Testis (tissue), 2 donors: ENCODE results near the gene ZFYVE26.

Experiments used
- CTCF ChIP-seq, 3 experiments: fragments of 450-650 bp in 2 of 3; fragments of 200-600 bp in 1 of 3; sonication (generic) in 1 of 3; IDR thresholded peaks; one replicate each; pipeline ENCODE4 v1.5.1; 2016 to 2019; ENCODE audit warnings: antibody characterized with exemption in 3 of 3, mild to moderate bottlenecking in 2 of 3, moderate library complexity in 1 of 3
- POLR2A ChIP-seq: fragments of 450-650 bp; IDR thresholded peaks from one replicate; pipeline ENCODE4 v1.6.1; 2017; ENCODE audit warnings: antibody characterized with exemption, mild to moderate bottlenecking, moderate library complexity

GRCh38 chr14:67727361-67727760 lies 89.0 kb downstream of the ZFYVE26 start:
- no peak for TF ChIP-seq CTCF (IDR thresholded peaks at IDR 0.05)
- no peak for TF ChIP-seq POLR2A
